ENCODE measurements around the gene SPON1. TPM values are rescaled to one million over a fixed set of nuclear protein-coding genes. Genes with fewer than 3 reads are reported as not detected.

SPON1 gene
- total RNA-seq, 1 experiment from 2014 or later = 0.20 TPM

DNA sequence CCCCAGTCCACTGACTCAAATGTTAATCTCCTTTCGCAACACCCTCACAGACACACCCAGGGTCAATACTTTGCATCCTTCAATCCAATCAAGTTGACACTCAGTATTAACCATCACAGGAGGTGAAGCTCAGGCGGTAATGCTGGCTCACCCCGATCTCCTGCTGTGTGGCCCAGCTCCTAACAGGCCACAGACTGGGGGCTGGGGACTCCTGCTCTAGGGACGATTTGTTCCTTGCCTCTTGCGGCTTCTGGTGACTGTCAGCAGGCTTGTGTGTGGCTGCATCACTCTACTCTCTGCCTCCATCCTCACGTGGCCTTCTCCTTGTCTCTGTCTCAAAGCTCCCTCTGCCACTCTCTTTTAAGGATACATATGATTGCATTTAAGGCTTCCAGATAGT lies 45.0 kb downstream of the SPON1 start:
- H3K27me3 ChIP-seq (ENCODE audit: insufficient read depth, low read length) = no peaks in the 10 kb centered on the region
- TF ChIP-seq, protein P1, sequence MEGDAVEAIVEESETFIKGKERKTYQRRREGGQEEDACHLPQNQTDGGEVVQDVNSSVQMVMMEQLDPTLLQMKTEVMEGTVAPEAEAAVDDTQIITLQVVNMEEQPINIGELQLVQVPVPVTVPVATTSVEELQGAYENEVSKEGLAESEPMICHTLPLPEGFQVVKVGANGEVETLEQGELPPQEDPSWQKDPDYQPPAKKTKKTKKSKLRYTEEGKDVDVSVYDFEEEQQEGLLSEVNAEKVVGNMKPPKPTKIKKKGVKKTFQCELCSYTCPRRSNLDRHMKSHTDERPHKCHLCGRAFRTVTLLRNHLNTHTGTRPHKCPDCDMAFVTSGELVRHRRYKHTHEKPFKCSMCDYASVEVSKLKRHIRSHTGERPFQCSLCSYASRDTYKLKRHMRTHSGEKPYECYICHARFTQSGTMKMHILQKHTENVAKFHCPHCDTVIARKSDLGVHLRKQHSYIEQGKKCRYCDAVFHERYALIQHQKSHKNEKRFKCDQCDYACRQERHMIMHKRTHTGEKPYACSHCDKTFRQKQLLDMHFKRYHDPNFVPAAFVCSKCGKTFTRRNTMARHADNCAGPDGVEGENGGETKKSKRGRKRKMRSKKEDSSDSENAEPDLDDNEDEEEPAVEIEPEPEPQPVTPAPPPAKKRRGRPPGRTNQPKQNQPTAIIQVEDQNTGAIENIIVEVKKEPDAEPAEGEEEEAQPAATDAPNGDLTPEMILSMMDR (conservative IDR thresholded peaks at IDR 0.05) = no peak
- H3K4me3 Mint-ChIP-seq = no peak overlapping the region

More for the DNA sequence above, 45.0 kb downstream of the SPON1 start:
- Histone ChIP-seq H3K18ac (ENCODE audit: insufficient read length, low read depth, low read length) (no peak overlapping the region), H4K20me1 (ENCODE audit: control insufficient read depth, insufficient read depth, insufficient read length) (no peaks in the 10 kb centered on the region), H2BK12ac (ENCODE audit: insufficient read length, low read depth, low read length) (no peak overlapping the region), H3K9ac (ENCODE audit: extremely low read depth, insufficient read length, low read length) (no peak overlapping the region), H3K56ac (ENCODE audit: insufficient read length, low read depth, low read length) (no peak overlapping the region), H3K79me2 (ENCODE audit: insufficient read depth, low read length) (no peaks in the 10 kb centered on the region), H3K4me2 (ENCODE audit: insufficient read depth, insufficient read length, low read length) (no peak overlapping the region), H4K91ac (ENCODE audit: insufficient read length, low read depth, low read length) (no peak overlapping the region), H3T11ph (ENCODE audit: low read length) (no peak overlapping the region), H2BK5ac (ENCODE audit: insufficient read length, low read length) (no peak overlapping the region), H4K8ac (replicated peaks; ENCODE audit: insufficient read length, low read depth, low read length) (no peak overlapping the region), H3K4ac (ENCODE audit: low read depth, low read length) (no peak overlapping the region), H3K23ac (ENCODE audit: insufficient read length, low read depth, low read length) (no peak overlapping the region), H2BK15ac (ENCODE audit: low read depth, low read length) (no peak overlapping the region), H3K14ac (ENCODE audit: insufficient read depth, low read length) (no peak overlapping the region), H3K9me3 (ENCODE audit: control insufficient read depth, low read depth, low read length) (no peaks in the 10 kb centered on the region), H2AK5ac (ENCODE audit: insufficient read length, low read length) (no peak overlapping the region), H3K4me1 (ENCODE audit: insufficient read depth, low read length) (no peaks in the 10 kb centered on the region), H2BK20ac (ENCODE audit: low read depth, low read length, poor library complexity, severe bottlenecking) (no peak overlapping the region), H3K79me1 (ENCODE audit: insufficient read depth, low read depth, low read length, poor library complexity, severe bottlenecking) (no peaks in the 10 kb centered on the region), H2AFZ (ENCODE audit: low read length) (no peak overlapping the region), H4K5ac (ENCODE audit: insufficient read length, low read depth, low read length) (no peak overlapping the region), H3K27ac (ENCODE audit: insufficient read length, low read depth, low read length) (no peak overlapping the region), H3K23me2 (ENCODE audit: insufficient read length, low read depth, low read length, poor library complexity, severe bottlenecking) (no peaks in the 10 kb centered on the region), H2BK120ac (ENCODE audit: low read depth, low read length, poor library complexity, severe bottlenecking) (no peak overlapping the region)
- Mint-ChIP-seq H3K4me1 (no peaks in the 10 kb centered on the region), H3K36me3 (ENCODE audit: insufficient read depth in 1 of 3, low read depth in 3 of 3) (no peaks in the 10 kb centered on the region; a peak in 2 of 7 replicates), H3K9me3 (peaks cover 15 to 17% of the 10 kb centered on the region in 2 experiments; a peak in 3 of 5 replicates), H3K27me3 (ENCODE audit: low read depth) (no peaks in the 10 kb centered on the region; the same call in 1 of the 2 replicates), H3K27ac (no peak overlapping the region)
- WGBS (ENCODE audit: extremely low coverage, insufficient read length, low lambda C conversion rate) = no CpG with 5 or more reads among the region's 6 CpGs
- no peak for DNase-seq

All from H9 (cell line).